Adrenal gland (tissue), 5 donors: ENCODE results near the gene KNSTRN.

Experiments
- CTCF ChIP-seq, 6 experiments: fragments of 450-650 bp in 4 of 6; fragments of 200-600 bp in 2 of 6; sonication (generic) in 1 of 6; IDR thresholded peaks; 1 replicate in 5 of 6; 2 replicates in 1 of 6; pipeline versions ENCODE4 v1.5.1 to v1.8.0; 2016 to 2021; ENCODE audit warnings: antibody characterized with exemption in 6 of 6, mild to moderate bottlenecking in 2 of 6, moderate library complexity in 1 of 6
- POLR2A ChIP-seq, 2 donors: fragments of 450-650 bp; IDR thresholded peaks; one replicate each; pipeline ENCODE4 v1.6.1; 2017; ENCODE audit warnings: antibody characterized with exemption in 2 of 2, mild to moderate bottlenecking in 2 of 2, moderate library complexity in 1 of 2
- donor health status: DM: no; HTN: no; CAD: no.

- TF ChIP-seq CTCF (IDR thresholded peaks at IDR 0.05) (no peak), POLR2A (IDR thresholded peaks at IDR 0.05) (no peak)
Measured at GRCh38 chr15:40412095-40412759, 29.7 kb downstream of the KNSTRN start.
